NCI-H1930 (cell line): ENCODE results near the gene ZNF236.
"Not testable (repeated sequence)": the region's sequence is repeated elsewhere in the genome, so short reads cannot be mapped to it uniquely, and the experiment has no call there.

Experiments
- DNase-seq, 2 experiments: peaks; one replicate each; lab custom pipeline; 2025; lab: John Stamatoyannopoulos, UW

ZNF236 gene

DNA sequence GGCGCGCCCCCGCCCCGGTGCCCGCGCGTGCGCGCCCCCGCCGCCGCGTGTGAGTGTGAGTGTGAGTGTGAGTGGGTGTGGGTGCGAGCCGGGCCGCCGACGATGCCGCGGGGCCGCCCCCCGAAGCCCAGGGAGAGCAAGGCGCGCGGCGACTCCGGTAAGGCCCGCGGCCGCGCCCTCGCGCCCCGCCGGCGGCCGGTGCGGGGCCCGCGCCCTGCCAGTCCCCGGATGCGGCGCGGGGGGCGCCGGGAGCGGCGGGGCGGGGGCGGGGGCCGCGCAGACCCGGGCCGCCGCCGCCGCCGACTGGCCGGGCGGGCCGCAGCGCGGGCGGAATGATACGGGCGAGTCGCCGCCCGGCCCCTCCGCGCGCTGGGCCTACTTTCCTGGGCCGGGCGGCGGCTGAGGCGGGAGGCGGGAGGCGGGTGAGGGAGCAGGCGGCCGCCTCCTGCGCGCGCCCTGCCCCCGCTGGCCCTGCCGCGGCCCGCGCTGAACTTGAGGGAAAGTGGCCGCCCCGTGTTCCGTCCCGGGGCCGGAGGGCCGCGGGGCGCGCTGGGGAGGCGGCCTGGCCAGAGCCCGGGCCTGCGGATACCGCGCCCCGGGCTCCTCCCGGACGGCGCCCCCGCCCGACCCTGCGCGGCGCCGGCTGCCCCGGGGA is at the start of gene ZNF236:
Gene ZNF236, plus strand, starts transcription at position 52 of the 655 bp plus-strand sequence. Its CDS starts 51 bp downstream, at position 103.
- DNase-seq = peak; percentile 60 to 88

DNA sequence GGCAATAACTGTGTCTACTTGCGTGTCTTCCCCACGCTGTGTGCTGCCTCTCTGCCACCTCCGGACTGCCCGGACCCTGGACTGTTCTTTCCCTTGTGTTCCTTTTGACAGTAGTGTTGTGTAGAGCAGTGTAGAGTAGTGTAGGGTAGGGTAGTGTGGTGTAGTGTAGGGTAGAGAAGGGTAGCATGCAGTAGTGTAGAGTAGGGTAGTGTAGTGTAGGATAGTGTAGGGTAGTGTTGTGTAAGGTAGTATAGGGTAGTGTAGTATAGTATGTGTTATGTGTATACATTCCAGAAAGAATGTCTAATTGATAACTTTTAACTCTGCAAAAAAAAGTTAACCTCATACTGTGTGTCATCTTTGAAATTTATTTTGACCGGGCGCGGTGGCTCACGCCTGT is 49.7 kb upstream of the ZNF236 start:
- no peak for DNase-seq

DNA sequence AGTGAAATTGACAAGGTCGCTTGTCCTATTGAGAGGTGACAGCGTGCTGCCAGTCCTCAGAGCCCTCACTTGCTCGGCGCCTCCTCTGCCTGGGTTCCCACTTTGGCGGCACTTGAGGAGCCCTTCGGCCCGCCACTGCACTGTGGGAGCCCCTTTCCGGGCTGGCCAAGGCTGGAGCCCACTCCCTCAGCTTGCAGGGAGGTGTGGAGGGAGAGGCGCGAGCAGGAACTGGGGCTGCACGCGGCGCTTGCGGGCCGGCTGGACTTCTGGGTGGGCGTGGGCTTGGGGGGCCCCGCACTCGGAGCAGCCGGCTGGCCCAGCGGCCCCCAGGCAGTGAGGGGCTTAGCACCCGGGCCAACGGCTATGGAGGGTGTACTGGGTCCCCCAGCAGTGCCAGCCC is 45.3 kb upstream of the ZNF236 start:
- not testable (repeated sequence) for DNase-seq

GRCh38 chr18:76783786-76784484 is 38.4 kb upstream of the ZNF236 start:
- no peak for DNase-seq

DNA sequence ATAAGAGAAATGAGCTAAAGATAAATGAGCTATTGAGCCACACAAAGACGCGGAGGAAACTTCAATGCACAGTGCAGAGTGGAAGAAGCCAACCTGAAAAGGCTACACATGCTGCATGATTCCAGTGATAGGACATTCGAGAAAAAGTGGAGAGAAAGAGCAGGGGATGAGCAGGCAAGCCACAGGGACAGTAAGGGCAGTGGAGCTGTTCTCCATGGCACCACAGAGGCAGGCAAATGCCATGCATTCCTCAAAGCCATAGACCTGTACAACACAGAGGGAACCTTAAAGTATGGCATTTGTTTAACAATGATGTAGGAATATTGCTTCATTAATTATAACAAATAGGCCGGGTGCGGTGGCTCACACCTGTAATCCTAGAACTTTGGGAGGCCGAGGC is 36.5 kb upstream of the ZNF236 start:
- DNase-seq = no peak

GRCh38 chr18:76788571-76789317 is 33.6 kb upstream of the ZNF236 start:
- no peak for DNase-seq

DNA sequence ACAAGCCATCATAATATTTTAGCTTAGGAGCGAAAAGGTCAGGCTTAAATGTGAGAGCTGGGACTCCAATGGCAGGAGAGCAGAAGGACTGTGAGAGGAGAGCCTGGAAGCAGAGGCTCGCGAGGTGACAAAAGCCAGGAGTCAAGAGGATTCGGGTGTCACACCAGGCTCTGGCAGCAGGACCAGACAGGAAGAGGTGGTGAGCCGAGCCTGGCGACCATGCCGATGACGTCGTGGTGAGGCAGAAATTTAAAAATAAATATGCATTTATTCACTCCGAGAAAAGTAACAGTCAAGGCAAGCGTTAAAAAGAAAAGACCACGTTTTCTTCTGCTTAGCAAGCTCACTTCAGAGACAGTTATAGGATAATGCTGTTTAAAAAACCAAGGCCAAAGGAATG is 31.3 kb upstream of the ZNF236 start:
- no peak for DNase-seq

GRCh38 chr18:76791642-76792041 is 30.7 kb upstream of the ZNF236 start:
- no peak for DNase-seq

GRCh38 chr18:76794326-76794725 is 28.0 kb upstream of the ZNF236 start:
- no peak for DNase-seq

- peak; percentile 35 to 51 for DNase-seq
These were observed 20.5 kb upstream of the ZNF236 start for GRCh38 chr18:76801567-76802505.

GRCh38 chr18:76803413-76803812 is 18.9 kb upstream of the ZNF236 start:
- DNase-seq = no peak

GRCh38 chr18:76803814-76804213 is 18.5 kb upstream of the ZNF236 start:
- peak; percentile 66 to 67 for DNase-seq

GRCh38 chr18:76805221-76805620 is 17.1 kb upstream of the ZNF236 start:
- DNase-seq = no peak

- no peak for DNase-seq
These were observed 16.1 kb upstream of the ZNF236 start for GRCh38 chr18:76806301-76806700.

DNA sequence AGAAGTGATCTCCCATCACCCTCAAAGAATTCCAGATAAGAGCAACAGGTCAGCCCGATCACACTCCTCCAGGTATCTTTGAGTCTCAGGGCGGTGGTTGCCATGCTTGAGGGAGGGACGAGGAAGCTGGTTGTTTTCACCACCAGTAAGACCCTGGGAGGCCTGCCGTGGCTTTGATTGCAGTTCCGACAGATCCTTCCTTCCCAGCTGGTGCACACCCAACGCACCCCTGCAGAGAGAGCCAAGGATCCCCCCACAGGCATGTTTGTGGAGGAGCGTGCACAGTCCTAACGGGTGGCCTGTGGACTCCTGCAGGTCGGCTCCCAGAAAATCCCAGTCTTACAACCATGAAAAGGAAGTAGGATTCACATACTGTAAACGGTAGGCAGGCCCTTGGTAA is 13.8 kb upstream of the ZNF236 start:
- no peak for DNase-seq

DNA sequence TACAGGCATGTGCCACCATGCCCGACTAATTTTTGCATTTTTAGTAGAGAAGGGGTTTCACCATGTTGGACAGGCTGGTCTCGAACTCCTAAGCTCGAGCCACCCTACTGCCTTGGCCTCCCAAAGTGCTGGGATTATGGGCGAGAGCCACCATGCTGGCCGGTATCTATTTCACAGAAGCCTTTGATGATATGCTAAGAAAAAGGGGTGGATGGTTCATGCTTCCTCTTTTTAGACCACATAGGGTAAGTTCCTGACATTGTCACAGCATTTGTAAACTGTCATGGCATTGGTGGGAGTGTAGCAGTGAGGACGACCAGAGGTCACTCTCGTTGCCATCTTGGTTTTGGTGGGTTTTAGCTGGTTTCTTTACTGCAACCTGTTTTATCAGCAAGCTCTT is 10.8 kb upstream of the ZNF236 start:
- not testable (repeated sequence) for DNase-seq

GRCh38 chr18:76814256-76814655 is 8.1 kb upstream of the ZNF236 start:
- no peak for DNase-seq

DNA sequence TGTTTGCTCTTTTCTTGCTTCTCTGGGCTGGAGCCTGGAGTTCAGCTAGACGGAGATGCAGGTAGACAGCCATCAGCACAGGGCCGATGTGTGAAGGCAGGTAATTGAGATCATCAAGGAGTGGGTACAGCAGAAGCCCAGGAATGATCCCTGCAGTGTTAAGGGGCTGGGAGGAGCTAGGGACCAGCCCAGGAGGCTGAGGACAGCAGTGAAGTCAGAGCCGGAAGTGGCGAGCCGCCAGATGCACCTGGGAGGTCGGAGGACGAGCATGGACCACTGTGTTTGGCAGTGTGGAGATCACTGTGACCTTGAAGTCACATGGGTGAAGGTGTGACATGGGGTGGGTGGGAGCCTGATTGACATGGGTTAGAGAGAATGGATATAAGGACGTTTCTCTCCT is 6.2 kb upstream of the ZNF236 start:
- DNase-seq = no peak

DNA sequence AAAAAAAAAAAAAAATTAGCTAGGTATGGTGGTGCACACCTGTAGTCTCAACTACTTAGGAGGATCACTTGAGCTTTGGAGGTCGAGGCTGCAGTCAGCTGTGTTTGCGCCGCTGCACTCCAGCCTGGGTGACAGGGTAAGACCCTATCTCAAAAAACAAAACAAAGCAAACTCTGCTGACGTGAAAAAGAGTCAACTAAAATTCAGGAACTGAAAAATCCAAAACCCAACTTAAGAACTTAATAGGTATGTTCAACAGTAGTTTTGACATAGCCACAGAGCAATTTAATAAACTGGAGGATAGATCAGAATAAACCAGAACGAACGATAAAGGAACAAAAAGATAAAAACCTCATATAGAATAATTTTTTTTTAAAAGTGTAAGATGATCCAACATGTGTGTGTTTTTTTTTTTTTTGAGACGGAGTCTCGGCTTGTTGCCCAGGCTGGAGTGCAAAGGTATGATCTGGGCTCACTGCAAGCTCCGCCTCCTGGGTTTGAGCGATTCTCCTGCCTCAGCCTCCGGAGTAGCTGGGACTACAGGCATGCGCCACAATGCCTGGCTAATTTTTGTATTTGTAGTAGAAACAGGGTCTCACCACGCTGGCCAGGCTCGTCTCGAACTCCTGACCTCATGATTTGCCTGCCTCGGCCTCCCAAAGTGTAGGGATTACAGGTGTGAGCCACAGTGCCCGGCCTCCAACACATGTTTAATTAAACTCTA is 4.3 kb upstream of the ZNF236 start:
- no peak for DNase-seq

DNA sequence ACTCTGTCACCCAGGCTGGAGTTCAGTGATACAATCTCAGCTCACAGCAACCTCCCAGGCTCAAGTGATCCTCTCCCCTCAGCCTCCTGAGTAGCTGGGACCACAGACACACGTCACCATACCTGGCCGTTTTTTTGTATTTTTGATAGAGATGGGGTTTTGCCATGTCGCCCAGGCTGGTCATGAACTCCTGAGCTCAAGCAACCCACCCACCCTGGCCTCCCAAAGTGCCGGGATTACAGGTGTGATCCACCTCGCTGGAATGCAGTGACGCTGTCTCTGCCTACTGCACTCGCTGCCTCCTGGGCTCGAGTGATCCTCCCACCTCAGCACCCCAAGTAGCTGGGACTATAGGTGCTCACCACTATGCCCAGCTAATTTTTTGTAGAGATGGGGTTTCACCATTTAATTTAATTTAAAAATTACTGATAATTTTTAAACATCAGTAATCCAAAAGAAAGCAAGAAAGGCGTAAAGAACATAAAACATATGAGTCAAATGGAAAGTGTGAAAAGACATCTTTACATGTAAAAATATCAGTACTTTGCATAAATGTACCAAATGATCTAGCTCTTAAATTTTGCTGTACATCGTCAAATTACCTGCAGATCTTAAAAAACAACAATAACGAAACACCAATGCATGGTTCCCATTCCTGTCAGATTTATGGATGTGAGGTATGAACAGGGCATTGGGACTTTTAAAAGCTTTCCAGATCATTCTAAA is 2.8 kb upstream of the ZNF236 start:
- no peak for DNase-seq
